NCI-H1417 (cell line): ENCODE measurements around the gene ADCYAP1.

Experiments used
- DNase-seq, 3 experiments: peaks; one replicate each; lab custom pipeline; 2025; lab: John Stamatoyannopoulos, UW

ADCYAP1 gene

GRCh38 chr18:959854-960253, 55.2 kb downstream of the ADCYAP1 start:
- no peak for DNase-seq
